Suppressor macrophage (primary cell): Measurements from ENCODE around the gene FOXC1.

Source experiments
- DNase-seq, 4 experiments: peaks; one replicate each; pipeline ENCODE4 v3.0.0-alpha.2; 2020 to 2022

Gene FOXC1

GRCh38 chr6:1600063-1600763 lies 9.5 kb upstream of the FOXC1 start:
- no peak for DNase-seq

- no peak for DNase-seq
These were observed 9.0 kb upstream of the FOXC1 start for GRCh38 chr6:1600764-1601157.

DNA sequence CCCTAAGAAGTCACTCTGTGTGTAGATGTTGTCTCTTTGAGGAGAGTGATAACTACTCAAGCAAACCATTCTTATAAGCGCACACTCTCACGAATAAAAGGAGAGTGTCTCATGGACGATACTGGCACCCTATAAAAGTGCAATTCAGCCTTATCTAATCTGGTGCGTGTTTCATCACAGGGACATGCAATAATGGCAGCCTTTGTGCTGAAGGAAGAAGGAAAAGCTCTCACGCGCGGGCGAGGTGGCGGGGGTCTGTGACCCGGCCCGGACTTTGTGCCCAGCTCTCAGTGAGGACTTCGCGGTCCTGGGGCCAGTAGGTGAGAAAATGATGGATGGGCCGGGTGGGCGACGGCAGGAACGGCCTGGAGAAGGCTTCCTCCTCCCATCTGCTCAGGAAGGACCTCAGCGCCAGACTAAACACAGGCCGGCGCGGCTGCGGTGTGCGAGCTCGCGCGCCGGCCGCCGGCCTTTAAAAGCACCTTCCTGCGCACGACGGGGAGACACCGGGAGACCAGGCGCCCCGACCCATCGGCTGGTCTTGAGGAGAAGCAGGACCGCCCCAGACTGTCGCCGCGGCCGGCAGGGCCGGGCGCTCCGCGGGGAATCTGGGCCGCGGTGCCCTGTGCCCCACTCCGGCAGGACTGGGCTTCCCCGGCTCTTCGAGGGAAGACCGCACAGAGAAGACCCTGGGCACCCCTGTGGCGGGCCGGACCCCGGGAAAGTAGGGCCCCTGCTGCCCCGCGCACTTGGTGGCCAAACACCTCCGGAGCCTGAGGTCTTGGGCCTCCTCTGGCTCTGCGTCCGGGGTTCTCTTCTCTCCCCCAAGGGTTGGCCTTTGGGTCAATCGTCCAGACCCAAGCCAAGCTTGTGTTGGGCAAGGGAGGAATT lies 8.3 kb upstream of the FOXC1 start:
- no peak for DNase-seq

- no peak for DNase-seq
These were observed 7.5 kb upstream of the FOXC1 start for GRCh38 chr6:1602049-1602713.

DNA sequence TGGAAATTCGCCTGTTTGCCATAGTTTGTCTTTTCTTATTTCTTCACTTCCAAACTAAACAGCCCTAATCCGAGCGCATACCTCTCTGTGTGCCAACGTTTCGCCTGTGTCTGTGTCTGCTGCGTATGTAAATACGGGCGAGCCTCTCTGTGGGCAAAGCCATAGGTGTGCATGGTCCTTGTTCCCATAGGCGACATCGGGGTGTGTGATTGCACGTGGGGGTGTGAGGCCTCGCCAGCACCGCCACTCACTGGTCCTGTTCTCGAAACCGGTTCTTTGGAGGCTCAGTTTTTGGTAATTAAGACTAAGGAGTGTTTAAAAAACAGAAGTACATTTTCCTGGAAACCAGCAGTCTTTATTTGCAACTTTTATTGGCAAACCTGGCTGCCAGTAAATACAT lies 6.0 kb upstream of the FOXC1 start:
- DNase-seq = no peak

DNA sequence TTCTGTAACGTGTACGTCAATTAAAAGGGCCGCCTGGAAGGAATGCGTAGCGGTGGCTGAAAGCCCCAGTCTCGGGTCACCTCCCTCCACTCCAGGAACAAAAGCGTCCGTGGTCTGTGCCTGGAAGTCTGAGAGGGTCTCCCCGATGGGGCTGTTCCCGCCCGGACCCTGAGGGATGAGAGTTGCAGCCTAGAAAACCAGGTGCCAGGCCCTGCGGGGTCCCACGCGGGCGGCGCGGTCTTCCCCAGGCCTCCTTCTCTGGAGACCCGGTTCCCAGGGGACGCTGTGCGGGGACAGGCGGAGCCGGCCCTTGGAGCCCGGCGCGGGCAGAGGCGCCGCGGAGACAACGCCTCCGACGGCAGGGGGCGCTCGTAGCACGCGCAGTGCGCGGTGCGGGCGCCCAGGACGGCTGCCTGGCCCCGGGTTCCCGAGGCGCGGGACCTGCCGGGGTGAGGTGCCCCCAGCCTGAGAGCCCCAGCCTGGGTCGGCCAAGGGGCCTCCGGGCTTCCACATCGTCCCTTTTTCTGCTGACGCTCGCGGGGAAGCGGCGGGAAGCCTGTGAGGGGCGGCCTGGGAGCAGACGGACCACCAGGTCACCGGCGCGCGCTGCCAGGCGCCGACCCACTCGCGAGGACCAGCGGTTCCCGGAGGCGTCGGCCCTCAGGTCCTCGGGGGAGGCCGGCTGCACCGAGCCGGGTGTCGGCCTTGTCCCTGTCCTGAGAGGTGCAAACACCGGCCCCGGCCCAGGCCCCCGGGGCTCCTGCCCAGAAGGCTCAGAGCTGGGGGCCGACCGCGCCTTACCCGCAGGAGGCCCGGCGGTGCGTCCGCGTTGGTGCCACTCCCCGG lies 5.3 kb upstream of the FOXC1 start:
- DNase-seq = peak; percentile 73 to 93 (median 90)

- peak in 2 of 4 experiments; percentile 47 to 52 for DNase-seq
These were observed 4.5 kb upstream of the FOXC1 start for GRCh38 chr6:1605004-1605892.

GRCh38 chr6:1605893-1606779 lies 3.6 kb upstream of the FOXC1 start:
- peak in 3 of 4 experiments; percentile 15 to 24 (median 20) for DNase-seq

DNA sequence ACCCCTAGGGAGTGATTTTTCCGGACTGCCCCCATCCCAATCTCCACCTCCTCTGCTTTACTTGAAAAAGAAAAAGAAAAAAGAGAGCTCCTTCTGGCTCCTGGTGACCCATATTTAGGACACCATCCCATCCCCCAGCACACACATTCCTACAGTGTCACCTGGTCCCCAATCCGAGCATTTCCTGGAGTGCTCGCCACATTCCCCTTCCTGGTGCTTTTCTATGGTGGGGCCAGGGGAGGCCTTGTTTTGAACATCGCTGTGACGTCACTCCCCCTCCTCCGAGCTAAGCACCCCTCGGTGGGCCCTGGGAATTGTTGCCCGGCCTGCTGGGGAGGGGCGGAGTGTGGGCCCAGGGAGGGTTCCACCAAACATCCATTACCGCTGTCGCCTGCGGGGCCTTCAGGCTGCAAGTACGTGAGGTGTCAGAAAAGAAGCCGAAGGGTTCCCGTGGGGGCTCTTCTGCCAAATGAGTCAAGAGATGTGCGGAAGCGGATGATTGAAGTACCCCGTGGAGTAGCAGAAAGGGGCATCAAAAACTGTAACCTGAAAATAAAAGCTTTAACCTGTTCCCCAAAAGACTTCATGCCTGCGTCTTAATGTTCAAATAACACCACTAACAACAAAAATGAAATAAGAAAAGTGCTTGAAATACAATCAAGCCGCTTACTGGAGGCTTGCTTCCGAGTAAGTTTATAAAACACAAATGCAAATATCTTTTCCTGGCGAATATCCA lies 2.8 kb upstream of the FOXC1 start:
- DNase-seq = no peak

DNA sequence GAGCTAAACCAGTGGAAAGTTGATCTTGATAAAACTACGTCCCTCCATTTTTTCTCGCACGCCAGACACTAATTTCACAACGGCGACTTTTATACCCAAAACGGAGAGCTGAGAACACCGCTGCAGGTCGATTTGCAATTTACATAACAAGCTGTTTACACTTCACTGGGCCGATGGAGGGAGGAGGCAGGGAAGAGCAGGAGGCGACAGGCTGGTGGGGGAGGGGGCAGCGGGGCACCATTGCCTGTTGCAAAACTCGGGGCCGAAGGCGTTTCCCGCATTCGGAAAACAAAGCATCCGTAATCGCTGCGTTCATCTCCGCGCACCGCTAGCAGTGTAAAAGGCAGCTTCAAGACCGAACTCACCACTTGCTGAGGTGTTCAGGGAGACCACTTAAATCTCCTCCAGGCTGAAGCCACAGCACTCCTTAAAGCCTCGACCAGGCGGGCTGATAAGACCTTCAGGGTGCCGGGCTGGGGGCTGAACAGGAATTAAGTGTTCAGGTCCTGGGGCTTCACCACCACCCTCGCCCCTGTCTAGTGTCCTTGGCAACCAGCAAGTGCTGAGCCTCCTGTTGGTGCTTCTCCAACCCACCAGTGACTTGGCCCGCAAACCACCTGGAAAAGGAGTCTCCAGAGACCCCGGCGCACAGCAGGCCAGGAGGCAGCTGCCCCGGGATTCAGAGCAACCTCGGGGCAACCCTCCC lies 2.0 kb upstream of the FOXC1 start:
- DNase-seq = peak in 2 of 4 experiments; percentile 20 to 28

- no peak for DNase-seq
These were observed 1.3 kb upstream of the FOXC1 start for GRCh38 chr6:1608222-1609040.

- peak in 2 of 4 experiments; percentile 19 to 36 for DNase-seq
These were observed 571 bp upstream of the FOXC1 start for GRCh38 chr6:1609041-1609647.

GRCh38 chr6:1610497-1611321 lies 994 bp downstream of the FOXC1 start:
- DNase-seq = peak in 3 of 4 experiments; percentile 9 to 43 (median 36)

GRCh38 chr6:1611322-1611571 lies 1.5 kb downstream of the FOXC1 start:
- peak in 2 of 4 experiments; percentile 48 to 54 for DNase-seq

GRCh38 chr6:1611572-1612298 lies 2.0 kb downstream of the FOXC1 start:
- peak in 3 of 4 experiments; percentile 18 to 51 (median 37) for DNase-seq
